Endothelial cell of umbilical vein (primary cell): Measurements from ENCODE around the gene RHOH. TPM values are rescaled to one million over a fixed set of nuclear protein-coding genes. Genes with fewer than 3 reads are reported as not detected.

Experiments used
- BruUV-seq: library from RNA; stranded (reverse); fragments of 400-500 nt; replicated peaks from 2 replicates; lab custom pipeline; 2021; lab: Mats Ljungman, UMichigan
- CTCF ChIA-PET: fragments of 300-600, 350-600 bp; sonication (Branson Sonifier 250); formaldehyde crosslinking; loops from one replicate; lab custom pipeline; 2021; ENCODE audit warnings: antibody characterized with exemption, inconsistent platforms; lab: Charles Lee
- POLR2A ChIA-PET: fragments of 300-600, 350-600 bp; sonication (Branson Sonifier 250); formaldehyde crosslinking; loops from one replicate; lab custom pipeline; 2021; ENCODE audit warnings: antibody characterized with exemption, inconsistent platforms; lab: Charles Lee
- DNase-seq: peaks from one replicate; pipeline ENCODE4 v3.0.0-alpha.2; 2011; ENCODE audit warnings: low read depth, low spot score
- FAIRE-seq: peaks from 2 replicates; lab custom pipeline; 2011; peaks lifted over from hg19 to GRCh38; lab: Jason Lieb, UNC
- H2AFZ ChIP-seq: 2 replicates; pipeline ENCODE4 v1.6.0; 2012; ENCODE audit warnings: low read depth, low read length, control low read depth, inconsistent platforms
- H3K27ac ChIP-seq: 2 replicates; pipeline ENCODE4 v1.5.1; 2011; ENCODE audit warnings: low read depth, mild to moderate bottlenecking, control low read depth, low read length, moderate library complexity; ENCODE audit not compliant: insufficient read depth
- H3K27me3 ChIP-seq, 2 experiments: 2 replicates each; pipeline versions ENCODE4 v1.6.0 to v1.6.1; 2011; ENCODE audit warnings: low read length in 2 of 2, mixed read lengths in 1 of 2; ENCODE audit not compliant: control insufficient read depth in 2 of 2, insufficient read depth in 2 of 2
- H3K36me3 ChIP-seq, 2 experiments: 2 replicates in 1 of 2; 3 replicates in 1 of 2; pipeline ENCODE4 v1.5.1; 2011; ENCODE audit warnings: low read length in 2 of 2, mild to moderate bottlenecking in 1 of 2, moderate library complexity in 1 of 2; ENCODE audit not compliant: control insufficient read depth in 2 of 2, insufficient read depth in 2 of 2; ENCODE audit errors: extremely low read depth in 1 of 2
- H3K4me1 ChIP-seq: 3 replicates; pipeline ENCODE4 v1.5.1; 2011; ENCODE audit warnings: mild to moderate bottlenecking, low read length; ENCODE audit not compliant: control insufficient read depth, insufficient read depth; ENCODE audit errors: extremely low read depth
- H3K4me2 ChIP-seq: 2 replicates; pipeline ENCODE4 v1.6.1; 2011; ENCODE audit warnings: low read length, control low read depth, mixed read lengths; ENCODE audit not compliant: insufficient read depth
- H3K4me3 ChIP-seq, 3 experiments: fragments of 200-600 bp in 1 of 3; sonication (generic), shearing (Covaris generic) in 1 of 3; replicated peaks in 1 of 3; 2 replicates each; pipeline ENCODE4 v1.5.1; 2011 to 2016; ENCODE audit warnings: control low read depth in 3 of 3, low read length in 3 of 3, mild to moderate bottlenecking in 2 of 3, inconsistent platforms in 1 of 3, low read depth in 1 of 3, moderate library complexity in 1 of 3; ENCODE audit not compliant: insufficient read depth in 1 of 3
- H3K79me2 ChIP-seq: 2 replicates; pipeline ENCODE4 v1.6.0; 2012; ENCODE audit warnings: low read length, inconsistent platforms; ENCODE audit not compliant: control insufficient read depth, insufficient read depth
- H3K9ac ChIP-seq: replicated peaks from 2 replicates; pipeline ENCODE3; 2011; ENCODE audit warnings: low read length, control low read depth; ENCODE audit not compliant: insufficient read depth; ENCODE audit errors: extremely low read depth
- H3K9me1 ChIP-seq: replicated peaks from 3 replicates; pipeline ENCODE4 v1.6.0; 2011; ENCODE audit warnings: mild to moderate bottlenecking, low read length; ENCODE audit not compliant: control insufficient read depth, insufficient read depth; ENCODE audit errors: extremely low read depth
- H3K9me3 ChIP-seq: replicated peaks from 2 replicates; pipeline ENCODE4 v1.5.1; 2012; ENCODE audit warnings: low read length, inconsistent platforms; ENCODE audit not compliant: control insufficient read depth, insufficient read depth
- H4K20me1 ChIP-seq: replicated peaks from 2 replicates; pipeline ENCODE3; 2011; ENCODE audit warnings: mild to moderate bottlenecking, low read length; ENCODE audit not compliant: control insufficient read depth, insufficient read depth; ENCODE audit errors: extremely low read depth
- EZH2 ChIP-seq: IDR thresholded peaks from 2 replicates; pipeline ENCODE4 v1.6.1; 2012; ENCODE audit warnings: borderline replicate concordance, low read depth, mild to moderate bottlenecking, moderate library complexity, low read length, inconsistent platforms; ENCODE audit not compliant: severe bottlenecking
- FOS ChIP-seq: IDR thresholded peaks from 2 replicates; pipeline ENCODE4 v1.6.1; 2011; ENCODE audit warnings: mild to moderate bottlenecking, low read length, moderate library complexity, borderline replicate concordance; ENCODE audit not compliant: insufficient read depth
- GATA2 ChIP-seq: IDR thresholded peaks from 2 replicates; pipeline ENCODE4 v1.7.0; 2011; ENCODE audit warnings: low read depth, mild to moderate bottlenecking, moderate library complexity, mixed read lengths, low read length; ENCODE audit not compliant: insufficient read length, insufficient read depth
- JUN ChIP-seq: IDR thresholded peaks from 2 replicates; pipeline ENCODE4 v1.6.1; 2011; ENCODE audit warnings: borderline replicate concordance, low read depth; ENCODE audit not compliant: insufficient read length, insufficient read depth
- MAX ChIP-seq: IDR thresholded peaks from 2 replicates; pipeline ENCODE4 v1.6.1; 2011; ENCODE audit not compliant: insufficient read depth, insufficient read length
- POLR2A ChIP-seq: IDR thresholded peaks from 2 replicates; pipeline ENCODE4 v1.6.1; 2012; ENCODE audit warnings: low read depth, mild to moderate bottlenecking, control low read depth, low read length
- dilution Hi-C: fragments of 300-500 bp; cut with MboI; formaldehyde crosslinking; loops from one replicate; pipeline ENCODE4 v1.15.0; 2019; ENCODE audit warnings: low sequenced_read_pairs; ENCODE audit not compliant: extremely low pct_ligation_motif_present
- intact Hi-C: fragments of 100-400 bp; cut with micrococcal nuclease; formaldehyde crosslinking; loops from one replicate; pipeline ENCODE4 v1.10.0; 2022
- polyA plus RNA-seq, 4 experiments: library from polyadenylated mRNA; depleted of rRNA in 3 of 4; stranded (reverse) in 3 of 4; unstranded in 1 of 4; fragments of >200 nt; gene quantifications; 2 replicates each; pipeline versions ENCODE4 v1.2.1 to v1.2.3, GENCODE V29; 2011 to 2012; ENCODE audit warnings: missing spikeins in 1 of 4
- total RNA-seq: library from RNA; stranded (reverse); gene quantifications from 2 replicates; pipeline ENCODE4 v1.2.3, GENCODE V29; 2021
- TF ChIP-seq, protein P1 (sequence below), 2 donors: IDR thresholded peaks; 1 replicate in 1 of 2; 2 replicates in 1 of 2; pipeline ENCODE4 v1.5.1; 2011; ENCODE audit warnings: low read length in 2 of 2, mild to moderate bottlenecking in 2 of 2, moderate library complexity in 2 of 2, control low read depth in 1 of 2, inconsistent platforms in 1 of 2, low read depth in 1 of 2; ENCODE audit not compliant: insufficient read depth in 1 of 2; ENCODE audit errors: extremely low read depth in 1 of 2

Gene RHOH
- total and polyA plus RNA-seq, 2 donors (not counting 3 experiments of a cell fraction or from before 2014, with no cell fraction given), result not detected

- H3K9me3 ChIP-seq, result no peaks in the 10 kb centered on the region
Observed at GRCh38 chr4:40170588-40170987, 26.2 kb upstream of the RHOH start.

More at GRCh38 chr4:40170588-40170987, 26.2 kb upstream of the RHOH start:
- intact Hi-C loops (no loop called here), dilution Hi-C loops (no loop called here)
- ChIA-PET CTCF (interaction anchor here (1.0 to 1.3 kb wide), 2 partner anchors 134 to 139 kb away, joined by 3 read pairs; no protein-coding TSS in a partner anchor), POLR2A (no interaction called here)
- Histone ChIP-seq H3K79me2 (no peaks in the 10 kb centered on the region), H3K9me1 (no peaks in the 10 kb centered on the region), H3K4me3 (no peak overlapping the region), H3K4me1 (peaks cover 9% of the 10 kb centered on the region), H2AFZ (no peak overlapping the region), H3K4me2 (no peak overlapping the region), H3K27me3 (no peaks in the 10 kb centered on the region), H3K27ac (no peak overlapping the region), H3K9ac (no peak overlapping the region), H3K36me3 (no peaks in the 10 kb centered on the region), H4K20me1 (no peaks in the 10 kb centered on the region)
- no peak for DNase-seq
- no peak for FAIRE-seq
- no peak for TF ChIP-seq GATA2
- no peak for TF ChIP-seq MAX
- no peak for TF ChIP-seq FOS
- TF ChIP-seq EZH2, result no peak
- TF ChIP-seq, protein P1, sequence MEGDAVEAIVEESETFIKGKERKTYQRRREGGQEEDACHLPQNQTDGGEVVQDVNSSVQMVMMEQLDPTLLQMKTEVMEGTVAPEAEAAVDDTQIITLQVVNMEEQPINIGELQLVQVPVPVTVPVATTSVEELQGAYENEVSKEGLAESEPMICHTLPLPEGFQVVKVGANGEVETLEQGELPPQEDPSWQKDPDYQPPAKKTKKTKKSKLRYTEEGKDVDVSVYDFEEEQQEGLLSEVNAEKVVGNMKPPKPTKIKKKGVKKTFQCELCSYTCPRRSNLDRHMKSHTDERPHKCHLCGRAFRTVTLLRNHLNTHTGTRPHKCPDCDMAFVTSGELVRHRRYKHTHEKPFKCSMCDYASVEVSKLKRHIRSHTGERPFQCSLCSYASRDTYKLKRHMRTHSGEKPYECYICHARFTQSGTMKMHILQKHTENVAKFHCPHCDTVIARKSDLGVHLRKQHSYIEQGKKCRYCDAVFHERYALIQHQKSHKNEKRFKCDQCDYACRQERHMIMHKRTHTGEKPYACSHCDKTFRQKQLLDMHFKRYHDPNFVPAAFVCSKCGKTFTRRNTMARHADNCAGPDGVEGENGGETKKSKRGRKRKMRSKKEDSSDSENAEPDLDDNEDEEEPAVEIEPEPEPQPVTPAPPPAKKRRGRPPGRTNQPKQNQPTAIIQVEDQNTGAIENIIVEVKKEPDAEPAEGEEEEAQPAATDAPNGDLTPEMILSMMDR (IDR thresholded peaks at IDR 0.05; ENCODE audit: extremely low read depth in 1 of 2, insufficient read depth in 1 of 2, low read depth in 1 of 2, low read length in 2 of 2), result no peak
- TF ChIP-seq POLR2A, result no peak
- TF ChIP-seq JUN, result no peak
- no TSS peak for BruUV-seq
